OCI-LY1 (cell line): ENCODE data around the gene CASZ1.

Experiments
- H2AFZ ChIP-seq: fragments of 200-600 bp; sonication (generic), shearing (Covaris generic); 2 replicates; pipeline ENCODE4 v1.6.0; 2014; ENCODE audit warnings: antibody characterized with exemption, mild to moderate bottlenecking, low read length
- H3F3A ChIP-seq: fragments of 200-600 bp; sonication (generic), shearing (Covaris generic); 2 replicates; pipeline ENCODE4 v1.6.0; 2014; ENCODE audit warnings: mild to moderate bottlenecking, antibody characterized with exemption, low read length, moderate library complexity; ENCODE audit not compliant: insufficient read depth
- H3K27ac ChIP-seq: fragments of 200-600 bp; sonication (generic); 2 replicates; pipeline ENCODE4 v1.5.1; 2014; ENCODE audit warnings: low read length, mixed run types, mild to moderate bottlenecking, low read depth; ENCODE audit not compliant: poor library complexity, severe bottlenecking
- H3K27me3 ChIP-seq: fragments of 200-600 bp; sonication (generic); 2 replicates; pipeline ENCODE4 v1.6.0; 2014; ENCODE audit warnings: antibody characterized with exemption, mild to moderate bottlenecking, low read length, moderate library complexity; ENCODE audit not compliant: insufficient read depth
- H3K36me3 ChIP-seq: fragments of 200-600 bp; sonication (generic); 2 replicates; pipeline ENCODE4 v1.6.1; 2014; ENCODE audit warnings: mild to moderate bottlenecking, antibody characterized with exemption, low read length, moderate library complexity, mixed read lengths; ENCODE audit not compliant: insufficient read depth
- H3K4me1 ChIP-seq: fragments of 200-600 bp; sonication (generic); 2 replicates; pipeline ENCODE4 v1.5.1; 2014; ENCODE audit warnings: mild to moderate bottlenecking, low read length, moderate library complexity; ENCODE audit not compliant: insufficient read depth, severe bottlenecking
- H3K4me2 ChIP-seq: fragments of 200-600 bp; sonication (generic), shearing (Covaris generic); 2 replicates; pipeline ENCODE4 v1.6.1; 2014; ENCODE audit warnings: low read length
- H3K4me3 ChIP-seq: fragments of 200-600 bp; sonication (generic); 2 replicates; pipeline ENCODE4 v1.5.1; 2014; ENCODE audit warnings: low read length, low read depth, mild to moderate bottlenecking, mixed read lengths; ENCODE audit not compliant: poor library complexity, severe bottlenecking
- H3K79me2 ChIP-seq: fragments of 200-600 bp; shearing (Covaris generic); 2 replicates; pipeline ENCODE4 v1.6.1; 2016; ENCODE audit warnings: mixed run types, low read length, mixed read lengths; ENCODE audit not compliant: insufficient read depth
- H3K9ac ChIP-seq: fragments of 200-600 bp; sonication (generic), shearing (Covaris generic); 2 replicates; pipeline ENCODE4 v1.6.1; 2014; ENCODE audit warnings: mild to moderate bottlenecking, low read length, mixed read lengths
- H3K9me2 ChIP-seq: fragments of 200-600 bp; sonication (generic), shearing (Covaris generic); 2 replicates; pipeline ENCODE4 v1.6.1; 2014; ENCODE audit warnings: low read depth, mild to moderate bottlenecking, low read length, mixed read lengths
- H3K9me3 ChIP-seq: fragments of 200-600 bp; shearing (Covaris generic); 2 replicates; pipeline ENCODE4 v1.6.1; 2014; ENCODE audit warnings: low read length, mixed read lengths
- H4K20me1 ChIP-seq: fragments of 200-600 bp; sonication (generic), shearing (Covaris generic); 2 replicates; pipeline ENCODE4 v1.6.0; 2016; ENCODE audit warnings: mild to moderate bottlenecking, low read length; ENCODE audit not compliant: insufficient read depth
- EZH2 ChIP-seq: fragments of 200-600 bp; sonication (generic), shearing (Covaris generic); IDR thresholded peaks from 2 replicates; pipeline ENCODE4 v1.8.0; 2017; ENCODE audit warnings: borderline replicate concordance, mixed run types, mild to moderate bottlenecking, antibody characterized with exemption, low read length, moderate library complexity, mixed read lengths
- TF ChIP-seq, protein P1 (sequence below): fragments of 200-600 bp; sonication (generic), shearing (Covaris generic); IDR thresholded peaks from 2 replicates; pipeline ENCODE4 v1.5.1; 2017; ENCODE audit warnings: mild to moderate bottlenecking, antibody characterized with exemption, low read length, moderate library complexity, mixed read lengths

CASZ1 gene

DNA sequence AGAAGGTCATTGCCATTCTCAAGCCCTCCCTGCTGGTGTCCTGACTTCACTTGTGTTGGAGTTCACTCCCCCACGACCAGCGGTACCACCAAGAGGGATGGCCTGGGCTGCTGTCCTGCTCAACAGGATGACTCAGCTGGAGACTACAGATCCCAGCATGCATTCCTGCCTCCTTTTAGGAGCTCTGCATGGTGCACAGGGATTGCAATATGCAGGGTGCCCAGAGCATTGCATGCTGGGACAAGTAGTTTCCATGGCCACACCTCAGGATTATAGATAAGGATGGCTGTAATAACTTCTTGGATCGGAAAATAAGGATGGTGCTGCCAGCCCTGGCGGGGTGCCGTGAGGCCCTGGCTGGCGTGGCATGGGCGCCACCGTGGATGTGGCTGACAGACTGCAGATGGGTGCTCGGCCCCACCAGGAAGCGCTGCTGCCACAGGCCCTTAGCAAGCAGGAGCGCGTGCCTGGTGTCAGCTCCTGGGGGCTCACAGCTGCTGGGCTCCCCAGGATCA is 150.0 kb downstream of the CASZ1 start:
- Histone ChIP-seq H3K4me3 (no peak overlapping the region), H4K20me1 (no peaks in the 10 kb centered on the region), H3K9me3 (no peaks in the 10 kb centered on the region), H3K36me3 (no peaks in the 10 kb centered on the region), H3K9me2 (no peaks in the 10 kb centered on the region), H3K79me2 (no peaks in the 10 kb centered on the region), H3K9ac (no peak overlapping the region), H3K27ac (no peak overlapping the region), H3K4me2 (no peak overlapping the region), H3K4me1 (no peaks in the 10 kb centered on the region), H3F3A (no peaks in the 10 kb centered on the region), H2AFZ (no peak overlapping the region), H3K27me3 (no peaks in the 10 kb centered on the region)
- no peak for TF ChIP-seq EZH2
- TF ChIP-seq, protein P1, sequence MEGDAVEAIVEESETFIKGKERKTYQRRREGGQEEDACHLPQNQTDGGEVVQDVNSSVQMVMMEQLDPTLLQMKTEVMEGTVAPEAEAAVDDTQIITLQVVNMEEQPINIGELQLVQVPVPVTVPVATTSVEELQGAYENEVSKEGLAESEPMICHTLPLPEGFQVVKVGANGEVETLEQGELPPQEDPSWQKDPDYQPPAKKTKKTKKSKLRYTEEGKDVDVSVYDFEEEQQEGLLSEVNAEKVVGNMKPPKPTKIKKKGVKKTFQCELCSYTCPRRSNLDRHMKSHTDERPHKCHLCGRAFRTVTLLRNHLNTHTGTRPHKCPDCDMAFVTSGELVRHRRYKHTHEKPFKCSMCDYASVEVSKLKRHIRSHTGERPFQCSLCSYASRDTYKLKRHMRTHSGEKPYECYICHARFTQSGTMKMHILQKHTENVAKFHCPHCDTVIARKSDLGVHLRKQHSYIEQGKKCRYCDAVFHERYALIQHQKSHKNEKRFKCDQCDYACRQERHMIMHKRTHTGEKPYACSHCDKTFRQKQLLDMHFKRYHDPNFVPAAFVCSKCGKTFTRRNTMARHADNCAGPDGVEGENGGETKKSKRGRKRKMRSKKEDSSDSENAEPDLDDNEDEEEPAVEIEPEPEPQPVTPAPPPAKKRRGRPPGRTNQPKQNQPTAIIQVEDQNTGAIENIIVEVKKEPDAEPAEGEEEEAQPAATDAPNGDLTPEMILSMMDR, result no peak

DNA sequence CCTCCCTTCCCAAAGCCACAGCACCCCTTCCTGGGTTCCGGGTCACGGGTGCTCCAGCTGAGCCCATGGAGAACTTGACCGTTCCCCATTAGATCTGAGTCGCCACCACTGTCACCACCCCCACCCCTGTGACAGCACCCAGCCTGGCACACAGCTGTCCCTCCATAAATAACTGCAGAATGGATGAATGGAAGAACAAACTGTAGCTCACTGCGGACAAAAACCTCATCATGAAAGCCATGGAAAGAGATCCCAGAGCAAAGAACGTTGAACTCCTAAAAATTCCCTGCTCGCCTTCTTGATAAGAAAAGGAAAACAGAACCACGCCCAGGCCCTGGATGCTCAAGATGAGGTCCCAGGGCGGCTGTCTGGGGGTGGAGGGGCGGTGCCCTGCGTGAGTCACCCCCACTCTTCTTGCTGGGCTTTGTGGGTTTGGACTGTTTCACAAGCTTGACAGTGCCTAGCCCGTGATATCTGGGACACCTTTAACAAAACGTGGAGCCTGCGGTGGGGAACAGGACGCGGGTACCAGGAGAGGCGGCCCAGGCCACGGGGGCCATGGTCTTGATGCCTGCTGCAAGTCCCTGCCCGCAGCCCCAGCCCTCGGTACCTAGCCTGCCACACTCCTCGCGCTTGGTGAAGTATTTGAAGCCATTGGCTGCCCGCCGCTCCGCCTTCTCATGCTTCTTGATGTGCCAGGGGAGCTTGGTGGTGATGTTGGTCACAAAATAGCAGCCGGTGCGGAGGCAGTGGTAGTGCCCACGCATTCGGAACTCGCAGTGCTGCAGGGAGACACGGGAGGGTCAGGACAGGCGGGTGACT is 151.9 kb downstream of the CASZ1 start:
- H3K27me3 ChIP-seq, result no peaks in the 10 kb centered on the region
- H3K9me3 ChIP-seq, result no peaks in the 10 kb centered on the region
- H3F3A ChIP-seq, result no peaks in the 10 kb centered on the region
- H3K9ac ChIP-seq, result no peak overlapping the region
- H3K36me3 ChIP-seq, result no peaks in the 10 kb centered on the region
- no peaks in the 10 kb centered on the region for H3K9me2 ChIP-seq
- no peak overlapping the region for H3K4me2 ChIP-seq
- H3K4me3 ChIP-seq, result no peak overlapping the region
- no peak overlapping the region for H2AFZ ChIP-seq
- H3K27ac ChIP-seq, result no peak overlapping the region
- H4K20me1 ChIP-seq, result no peaks in the 10 kb centered on the region
- TF ChIP-seq EZH2, result no peak
- TF ChIP-seq, protein P1, result no peak
- no peaks in the 10 kb centered on the region for H3K79me2 ChIP-seq
- no peaks in the 10 kb centered on the region for H3K4me1 ChIP-seq

DNA sequence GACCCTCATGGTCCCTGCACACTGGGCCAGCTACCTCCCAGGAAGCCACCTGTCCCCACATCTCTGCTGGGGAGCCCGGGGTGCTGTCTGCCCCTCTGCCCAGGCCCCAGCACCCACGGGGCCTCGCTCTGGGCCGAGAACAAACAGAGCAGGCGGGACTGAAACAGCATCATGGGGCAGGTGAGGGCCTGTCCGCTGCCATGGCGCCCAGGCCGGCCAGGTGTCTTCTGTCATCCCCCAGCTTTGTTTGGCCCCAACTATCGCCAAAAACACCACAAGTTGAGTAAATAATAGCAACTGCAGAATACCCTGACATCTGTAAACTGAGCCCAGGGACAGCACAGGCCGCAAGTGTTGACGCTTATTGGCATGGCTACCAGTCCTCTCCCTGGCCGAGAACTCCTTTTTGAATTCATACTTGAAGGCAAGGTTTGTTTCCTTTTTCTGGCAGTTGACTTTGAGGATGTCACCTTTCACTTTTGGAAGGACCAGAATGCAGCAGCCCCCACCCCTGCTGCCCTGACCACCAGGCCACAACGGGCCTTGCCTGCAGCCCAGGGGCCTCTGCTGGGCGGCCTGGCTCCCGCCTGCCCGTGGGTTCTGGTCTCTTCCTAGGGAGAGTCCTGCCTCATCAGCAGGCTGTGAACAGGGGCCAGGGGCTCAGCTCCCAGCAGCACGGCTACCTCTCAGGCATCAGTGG is 152.7 kb downstream of the CASZ1 start:
- Histone ChIP-seq H4K20me1 (no peaks in the 10 kb centered on the region), H3K9me2 (no peaks in the 10 kb centered on the region), H3K4me2 (no peak overlapping the region), H3K9me3 (no peaks in the 10 kb centered on the region), H3K4me3 (no peak overlapping the region), H3K36me3 (no peaks in the 10 kb centered on the region), H3K27me3 (no peaks in the 10 kb centered on the region), H3F3A (no peaks in the 10 kb centered on the region), H3K79me2 (no peaks in the 10 kb centered on the region), H3K9ac (no peak overlapping the region), H2AFZ (no peak overlapping the region), H3K4me1 (no peaks in the 10 kb centered on the region), H3K27ac (no peak overlapping the region)
- TF ChIP-seq, protein P1, result no peak
- TF ChIP-seq EZH2, result no peak
